HG03442 (cell line): ENCODE measurements around the gene KLK10.

Experiments
- ATAC-seq: cut with Tn5 transposase; IDR thresholded peaks from one replicate; pipeline ENCODE4 v1.9.1; 2021; ENCODE audit warnings: mild to moderate bottlenecking, moderate library complexity; ENCODE audit not compliant: unreplicated experiment

Gene KLK10

DNA sequence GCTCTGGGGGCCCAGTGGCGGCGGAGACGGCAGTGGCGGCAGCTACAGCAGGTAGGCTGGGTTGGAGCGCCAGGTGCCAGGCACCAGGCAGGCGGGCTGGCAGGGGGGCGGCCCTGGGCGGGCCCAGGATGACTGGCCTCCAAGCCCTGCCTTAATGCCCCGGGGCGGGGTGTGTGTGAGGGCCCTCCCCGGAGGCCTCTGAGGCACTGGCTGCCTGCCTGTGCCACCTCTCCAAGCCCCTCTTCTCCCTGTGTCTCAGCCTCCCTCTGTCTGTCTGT lies 7.0 kb upstream of the KLK10 start, which contains the start of gene KLK11:
TSS of gene KLK11 (minus strand) at position 63 of the 278 bp plus-strand sequence. CDS start 985 bp downstream, outside the sequence.
- no peak for ATAC-seq

DNA sequence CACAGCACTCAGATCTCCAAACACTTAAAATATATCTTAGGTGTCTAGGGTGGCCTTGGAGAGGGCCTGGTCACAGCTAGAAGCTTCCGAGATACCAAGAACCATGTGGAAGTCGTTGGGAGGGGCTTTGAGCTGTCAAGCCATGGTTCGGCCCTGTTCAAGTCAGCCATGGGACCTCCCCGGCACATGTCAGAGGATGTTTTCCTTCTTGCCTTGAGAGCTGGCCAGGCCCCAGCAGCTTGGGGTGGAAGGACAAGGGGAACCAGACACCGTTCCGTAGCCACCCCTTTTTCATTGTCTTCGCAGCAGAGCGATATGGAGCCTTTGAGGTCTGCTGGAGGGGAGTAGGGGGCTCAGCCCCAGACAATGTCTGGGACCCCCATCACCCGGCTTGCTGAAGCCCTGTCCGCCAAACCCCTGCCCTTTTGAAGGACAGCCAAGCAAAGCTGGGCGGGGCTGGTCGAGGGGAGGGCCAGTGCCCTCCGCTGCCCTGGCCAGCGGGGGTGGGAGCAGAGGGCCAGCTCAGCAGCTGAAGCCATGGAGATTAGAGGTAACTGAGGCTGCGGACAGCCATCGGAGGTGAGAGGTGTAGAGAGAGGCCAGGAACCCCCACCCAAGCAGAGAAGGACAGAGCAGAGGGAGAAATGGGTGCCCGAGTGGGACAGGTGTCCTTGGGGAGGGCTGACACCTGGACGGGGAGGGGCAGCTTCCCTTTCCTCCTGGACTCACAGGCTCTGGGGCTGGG lies 6.5 kb upstream of the KLK10 start:
- no peak for ATAC-seq

DNA sequence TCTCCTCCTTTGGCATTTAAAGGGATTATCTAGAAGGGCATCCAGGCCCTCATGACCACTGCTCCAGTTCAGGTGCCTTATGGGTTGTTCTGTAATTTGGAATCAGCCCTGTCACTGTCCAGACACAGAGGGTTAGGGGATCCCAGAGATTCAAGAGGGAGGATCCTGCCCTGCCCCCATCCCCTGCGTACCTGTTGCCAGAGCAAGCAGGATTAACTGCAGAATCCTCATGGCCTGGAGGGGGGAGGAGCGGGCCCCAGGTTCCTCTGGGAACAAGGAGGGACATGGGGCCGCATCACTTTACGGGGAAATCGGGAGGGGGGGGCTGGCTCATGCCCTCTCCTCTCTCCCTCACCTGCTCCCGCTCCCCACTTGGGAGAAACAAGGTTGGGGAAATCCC lies 5.9 kb upstream of the KLK10 start:
- no peak for ATAC-seq

DNA sequence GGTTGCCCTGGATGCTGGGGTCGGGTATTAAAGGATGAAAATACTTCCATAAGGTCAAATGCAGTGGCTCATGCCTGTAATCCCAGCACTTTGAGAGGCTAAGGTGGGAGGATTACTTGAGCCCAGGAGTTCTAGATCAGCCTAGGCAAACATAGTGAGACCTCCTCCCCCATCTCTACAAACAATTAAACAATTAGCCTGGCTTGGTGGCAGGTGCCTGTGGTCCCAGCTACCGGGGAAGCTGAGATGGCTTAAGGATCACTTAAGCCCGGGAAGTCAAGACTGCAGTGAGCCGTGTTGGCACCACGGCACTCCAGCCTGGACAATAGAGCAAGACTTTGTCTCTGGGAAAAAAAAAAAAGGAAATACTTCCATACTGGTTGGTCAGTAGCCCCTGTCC lies 5.4 kb upstream of the KLK10 start:
- ATAC-seq, result no peak

DNA sequence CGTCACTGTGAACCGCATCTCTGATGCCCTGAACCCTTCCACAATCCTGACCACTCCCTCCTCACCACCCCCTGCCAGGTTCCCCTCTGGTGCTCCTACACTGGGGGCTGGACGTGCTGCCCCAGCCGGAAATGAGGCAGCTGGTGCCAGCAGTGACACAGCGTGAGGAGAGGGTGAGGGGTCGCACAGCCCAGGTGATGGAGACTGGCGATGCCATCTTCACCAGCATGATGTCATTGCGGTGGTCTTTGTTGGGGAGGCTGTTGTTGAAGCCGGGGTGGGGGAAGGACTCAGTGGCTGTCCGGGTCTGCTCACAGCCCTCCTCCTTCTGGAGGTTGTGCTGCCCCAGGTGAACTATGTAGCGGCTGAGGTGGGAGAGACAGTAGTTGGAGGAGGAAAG lies 4.4 kb upstream of the KLK10 start:
- ATAC-seq, result no peak

DNA sequence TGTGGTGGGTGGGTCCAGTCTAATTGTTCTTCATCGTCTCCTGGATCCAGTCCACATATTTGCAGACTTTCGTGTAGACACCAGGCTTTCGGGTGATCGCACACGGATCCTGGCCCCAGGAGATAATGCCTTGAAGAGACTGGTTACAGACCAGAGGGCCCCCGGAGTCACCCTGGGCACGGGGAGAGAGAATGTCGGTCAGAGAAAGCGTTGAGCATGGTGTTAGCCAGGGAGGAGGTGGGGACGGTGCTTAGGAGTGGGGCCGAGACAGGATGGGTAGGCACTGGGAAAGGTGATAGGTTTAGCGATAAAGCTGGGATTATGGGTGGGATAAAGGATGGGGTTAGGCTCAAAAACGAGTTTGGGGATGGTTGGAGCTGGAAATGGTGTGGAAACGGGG lies 3.0 kb upstream of the KLK10 start:
- no peak for ATAC-seq

DNA sequence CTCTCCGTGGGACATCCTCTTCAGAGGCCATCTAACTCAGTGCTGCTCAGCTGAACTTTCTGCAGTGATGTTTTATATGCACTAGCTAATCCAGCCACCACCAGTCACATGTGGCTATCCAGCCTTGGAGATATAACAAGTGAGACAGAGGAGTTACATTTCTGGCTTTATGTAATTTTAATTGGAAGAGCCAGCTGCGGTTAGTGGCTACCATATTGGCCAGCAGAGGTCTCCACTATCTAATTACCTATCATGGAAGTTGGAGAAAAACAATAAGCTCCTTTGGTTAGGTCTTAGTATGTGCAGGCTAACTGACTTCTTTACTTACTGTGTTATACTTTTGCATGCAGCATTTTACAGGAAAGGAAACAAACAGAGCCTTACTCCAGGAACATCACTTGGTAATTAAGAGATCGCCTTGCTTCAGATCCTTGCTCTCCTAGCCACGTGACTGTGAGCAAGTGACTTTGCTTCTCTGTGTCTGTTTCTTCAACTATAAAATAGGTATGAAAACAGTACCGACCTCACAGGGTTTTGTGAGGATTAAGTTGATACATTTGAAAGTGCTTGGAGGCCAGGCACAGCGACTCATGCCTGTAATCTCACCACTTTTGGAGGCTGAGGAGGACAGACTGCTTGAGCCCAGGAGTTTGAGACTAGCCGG lies 1.6 kb upstream of the KLK10 start:
- no peak for ATAC-seq

DNA sequence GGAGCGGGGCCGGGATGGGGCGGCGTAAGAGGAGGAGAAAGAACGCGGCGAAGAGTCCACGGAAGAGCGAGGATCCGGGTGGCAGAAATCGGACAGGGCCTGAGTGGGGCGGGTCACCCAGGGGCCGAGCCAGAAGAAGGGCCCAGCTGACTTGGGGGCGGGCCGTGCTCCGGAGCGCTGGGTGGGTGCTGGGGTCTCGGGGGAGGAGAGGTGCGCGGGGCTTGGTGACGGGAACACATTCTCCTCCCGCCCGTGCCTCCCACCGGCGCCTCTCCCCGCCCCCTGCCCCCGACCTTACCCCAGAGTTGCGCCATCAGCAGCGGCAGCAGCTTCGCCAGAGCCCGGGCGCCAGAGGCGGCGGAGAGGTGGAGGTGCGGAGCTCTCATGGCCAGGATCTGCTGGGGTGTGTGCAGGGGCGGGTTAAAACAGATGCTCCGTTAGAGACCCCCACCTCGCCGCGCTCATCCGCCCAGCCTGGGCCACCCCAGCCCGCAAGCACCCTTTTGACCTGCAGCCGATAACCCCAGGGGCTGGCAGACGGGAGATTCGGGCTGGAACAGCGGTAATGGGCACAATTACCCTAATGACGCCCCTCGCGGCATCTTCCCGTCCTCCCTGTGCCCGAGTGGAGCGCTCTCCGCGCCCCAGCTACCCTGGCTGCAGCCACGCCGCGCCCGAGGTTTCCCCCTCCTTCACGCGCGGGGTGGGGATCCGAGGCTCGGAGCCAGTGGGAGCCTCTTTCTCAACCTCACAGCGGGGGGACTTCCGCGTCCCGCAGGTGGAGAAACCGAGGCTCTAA lies 565 bp downstream of the KLK10 start:
- ATAC-seq, result no peak

DNA sequence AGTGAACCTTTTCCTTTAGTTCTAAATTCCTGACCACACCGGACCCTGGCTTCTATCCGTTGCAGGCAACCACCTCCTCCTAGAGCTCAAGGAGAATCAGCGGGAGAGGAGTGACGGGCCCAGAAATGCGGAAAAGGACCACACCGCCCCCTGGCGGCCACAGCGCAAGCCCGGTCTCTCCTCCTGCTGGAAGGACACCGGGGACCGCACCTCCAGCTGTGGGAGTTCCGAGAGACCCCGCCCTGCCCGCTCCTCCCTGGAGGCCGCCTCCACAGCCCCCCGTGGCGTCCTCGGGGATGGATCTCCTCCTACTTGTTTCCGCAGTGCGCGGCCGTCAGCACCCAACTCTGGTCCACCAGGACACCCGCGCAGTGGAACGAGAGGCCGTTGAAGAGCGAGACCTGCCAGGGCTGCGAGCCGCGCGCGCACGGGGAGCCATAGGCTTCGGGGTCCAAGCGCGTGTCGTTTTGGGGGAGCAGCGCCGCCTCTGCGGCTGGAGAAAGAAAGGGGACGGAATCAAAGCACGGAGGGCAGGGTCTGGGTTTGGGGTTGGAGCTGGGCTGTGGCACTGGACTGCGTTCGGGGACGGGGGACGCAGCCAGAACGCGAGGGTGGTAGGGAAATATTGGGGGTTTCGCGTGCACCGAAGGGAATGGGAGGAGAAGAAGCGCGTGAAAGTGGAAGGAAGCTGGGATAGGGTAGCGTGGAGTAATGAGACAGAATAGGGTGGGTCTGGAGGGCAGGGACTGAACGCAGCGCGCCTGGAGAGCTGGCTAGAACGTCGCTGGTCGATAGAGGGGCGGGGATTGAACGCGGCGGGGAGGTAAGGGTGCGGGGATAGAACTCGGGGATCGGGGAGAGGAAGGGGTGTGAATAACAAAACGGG lies 2.5 kb downstream of the KLK10 start:
- no peak for ATAC-seq

DNA sequence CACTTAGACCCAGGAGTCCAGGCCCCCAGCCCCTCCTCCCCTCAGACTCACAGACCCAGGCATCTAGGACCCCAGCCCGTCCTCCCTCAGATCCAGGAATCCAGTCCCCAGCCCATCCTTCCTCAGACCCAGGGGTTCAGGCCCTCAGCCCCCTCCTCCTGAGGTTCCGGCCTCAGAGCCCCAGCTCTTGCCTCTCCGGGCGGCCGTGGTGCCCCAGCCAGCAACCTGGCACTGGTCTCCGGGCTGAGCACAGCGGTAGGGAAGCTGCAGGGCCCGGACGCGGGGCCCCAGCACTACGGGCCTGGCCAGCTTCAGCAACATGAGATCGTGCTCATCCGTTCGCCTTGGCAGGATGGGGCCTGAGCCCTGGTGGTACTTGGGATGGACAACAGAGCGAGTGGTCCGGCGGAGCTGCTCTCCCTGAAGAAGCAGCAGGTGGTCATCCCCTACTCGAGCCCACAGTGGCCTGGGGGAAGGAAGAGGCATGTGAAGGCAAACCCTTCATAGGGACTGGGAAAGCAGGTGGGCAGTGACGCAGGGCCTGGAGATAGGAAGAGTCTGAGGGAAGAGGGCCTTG lies 3.7 kb downstream of the KLK10 start:
- ATAC-seq, result no peak

DNA sequence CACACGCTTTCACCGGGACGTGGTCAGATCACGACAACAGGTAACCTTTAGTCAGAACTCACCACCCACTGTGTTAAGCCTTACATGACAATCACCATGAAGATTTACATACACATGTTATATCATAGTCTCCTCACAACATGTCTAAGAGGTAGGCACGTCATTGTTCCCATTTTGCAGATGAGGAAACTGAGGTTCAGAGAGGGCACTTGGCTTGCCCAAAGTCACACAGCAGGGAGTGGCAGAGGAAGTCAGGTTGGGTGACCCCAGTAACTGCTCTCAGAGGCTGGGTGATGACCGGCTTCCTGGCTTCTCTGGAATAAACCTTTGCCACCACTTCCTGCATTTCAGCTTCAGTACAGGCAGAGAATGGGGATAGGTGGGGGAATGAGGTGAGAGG lies 5.3 kb downstream of the KLK10 start:
- no peak for ATAC-seq

DNA sequence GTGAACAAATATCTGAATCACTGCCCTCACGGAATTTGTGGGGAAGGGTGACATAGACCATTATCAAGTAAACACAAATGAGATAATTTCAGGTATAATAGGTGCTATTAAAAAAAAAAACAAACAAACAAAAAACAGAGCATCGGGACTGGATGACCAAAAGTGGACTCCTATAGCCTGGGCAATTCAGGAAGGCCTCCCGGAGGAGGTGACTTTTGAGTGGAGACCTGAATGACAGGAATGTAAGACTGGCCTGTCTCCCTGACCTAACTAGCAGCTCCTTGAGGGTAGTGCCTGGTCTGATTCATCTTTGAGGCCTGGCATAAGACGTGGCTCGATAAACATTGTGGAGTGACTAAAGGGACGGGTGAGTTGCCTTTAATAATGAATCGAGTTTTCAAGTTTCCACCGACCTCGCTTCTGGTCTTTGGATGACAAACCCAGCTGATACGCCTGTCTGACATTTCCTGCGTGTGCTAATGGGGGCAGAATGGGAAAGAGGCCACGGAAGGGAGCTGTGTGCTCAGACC lies 6.8 kb downstream of the KLK10 start:
- ATAC-seq, result no peak

DNA sequence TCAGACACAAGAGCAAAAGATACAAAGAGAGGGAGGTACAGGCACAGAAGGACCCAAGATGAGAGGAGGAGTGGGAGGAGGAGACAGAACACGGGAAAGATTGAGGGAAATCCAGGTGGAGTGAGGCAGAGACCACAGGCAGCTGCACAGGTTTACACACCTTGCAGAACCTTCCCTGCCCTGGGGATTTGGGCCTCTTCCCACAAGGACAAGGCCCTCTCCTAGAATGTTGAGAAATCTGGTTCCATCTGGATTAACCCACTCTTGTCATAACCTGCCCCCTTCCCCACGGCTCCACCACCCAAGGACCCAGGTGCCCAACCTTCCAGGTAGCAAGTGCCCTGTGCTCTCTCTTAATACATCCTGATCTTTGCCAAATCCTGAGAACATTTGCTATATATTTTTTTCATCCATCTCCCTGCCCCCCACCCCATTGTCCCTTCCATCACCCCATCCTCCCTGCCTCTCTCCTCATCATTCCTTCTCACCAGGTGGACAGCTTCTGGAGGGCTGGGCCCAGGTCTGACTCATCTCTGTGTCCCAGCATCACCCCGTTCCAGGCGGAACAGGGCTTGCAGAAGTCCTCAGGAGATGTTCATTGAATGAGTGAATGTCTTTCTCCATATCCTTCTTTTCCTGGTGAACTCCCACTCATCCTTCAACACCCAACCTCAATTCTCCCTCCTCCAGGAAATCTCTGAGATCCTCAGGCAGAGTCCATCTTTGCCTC lies 9.3 kb downstream of the KLK10 start:
- no peak for ATAC-seq

DNA sequence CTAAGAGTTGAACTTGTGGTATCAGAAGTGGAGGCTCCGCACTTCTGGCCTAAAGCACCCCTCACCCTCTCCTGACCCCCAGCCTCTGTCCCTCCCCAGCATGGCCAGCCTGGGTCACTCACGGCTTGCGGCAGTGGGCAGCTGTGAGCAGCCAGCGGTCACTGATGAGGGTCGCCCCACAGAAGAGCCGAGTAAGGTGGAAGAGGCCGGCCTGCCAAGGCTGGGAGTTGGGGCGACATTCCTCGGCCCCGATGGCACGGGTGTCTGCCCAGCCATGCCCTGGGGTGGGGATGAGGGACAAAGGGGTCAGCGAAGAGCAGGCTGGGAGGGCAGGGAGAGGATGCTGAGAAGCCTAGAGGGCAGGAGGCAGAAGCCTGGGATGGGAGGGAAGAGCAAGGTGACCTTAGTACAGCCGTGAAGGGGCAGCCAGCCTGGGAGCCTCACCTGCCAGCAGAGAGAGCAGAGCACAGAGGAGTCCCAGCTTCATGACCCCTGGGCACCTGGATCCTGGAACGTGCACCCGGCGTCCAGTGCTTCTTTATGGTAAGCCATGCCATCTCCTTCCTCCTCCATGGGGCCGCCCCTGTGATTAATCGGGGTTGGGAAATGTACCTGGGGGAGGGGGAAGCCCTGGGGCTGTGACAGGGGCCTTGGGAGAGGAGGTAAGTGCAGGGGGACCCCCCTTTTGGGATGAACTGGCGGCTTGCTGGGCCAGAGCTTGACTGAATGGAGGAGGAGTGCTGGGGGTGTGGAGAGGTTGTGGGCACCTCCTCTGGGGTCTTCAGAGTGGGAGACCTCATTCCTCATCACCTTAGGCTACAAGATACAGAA lies 10.2 kb downstream of the KLK10 start:
- ATAC-seq, result no peak

DNA sequence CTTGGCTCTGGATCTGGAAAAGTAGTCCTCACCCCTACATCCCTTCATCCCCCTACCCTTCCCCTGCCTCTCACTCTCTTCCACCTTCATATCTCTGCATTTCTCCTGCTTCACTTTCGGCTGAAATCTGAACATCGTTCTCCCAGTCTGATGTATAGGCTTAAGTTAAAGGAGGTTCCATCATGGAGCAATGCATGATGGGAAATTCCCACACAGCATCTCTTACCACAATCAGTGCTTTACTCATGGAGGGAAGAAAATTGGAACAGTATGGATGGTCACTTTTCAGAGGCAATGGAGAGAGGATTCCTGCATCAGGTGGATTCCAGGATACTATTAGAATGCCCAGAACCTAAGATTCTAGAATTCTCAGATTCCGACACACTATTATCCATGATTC lies 12.0 kb downstream of the KLK10 start:
- ATAC-seq, result no peak

DNA sequence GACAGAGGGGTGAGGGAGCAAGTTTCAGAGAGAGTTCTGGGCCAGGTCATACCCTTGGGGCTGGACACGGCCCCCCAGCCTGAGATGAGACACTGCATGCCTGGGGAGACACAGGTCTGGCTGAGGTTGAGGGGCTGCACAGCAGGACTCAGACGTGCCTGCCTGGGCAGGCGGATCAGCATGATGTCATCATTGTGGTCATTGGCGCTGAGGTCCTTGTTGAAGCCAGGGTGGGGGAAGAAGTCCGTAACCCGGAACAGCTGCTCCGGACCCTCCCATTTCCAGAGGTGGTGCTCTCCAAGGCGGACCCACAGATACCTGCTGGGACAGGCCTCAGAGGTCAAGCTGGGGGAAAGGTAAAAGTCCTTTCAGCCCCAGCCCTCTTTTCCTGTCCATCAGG lies 13.1 kb downstream of the KLK10 start:
- ATAC-seq, result no peak

DNA sequence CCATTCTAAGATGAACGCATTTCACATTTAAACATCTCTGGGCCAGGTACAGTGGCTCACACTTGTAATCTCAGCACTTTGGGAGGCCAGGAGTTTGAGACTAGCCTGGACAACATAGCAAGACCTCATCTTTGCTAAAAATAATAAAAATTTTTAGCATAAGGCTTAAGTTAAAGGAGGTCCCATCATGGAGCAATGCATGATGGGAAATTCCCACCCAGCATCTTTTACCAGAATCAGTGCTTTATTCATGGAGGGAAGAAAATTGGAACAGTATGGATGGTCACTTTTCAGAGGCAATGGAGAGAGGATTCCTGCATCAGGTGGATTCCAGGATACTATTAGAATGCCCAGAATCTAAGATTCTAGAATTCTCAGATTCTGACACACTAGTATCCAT lies 14.3 kb downstream of the KLK10 start:
- ATAC-seq, result no peak

DNA sequence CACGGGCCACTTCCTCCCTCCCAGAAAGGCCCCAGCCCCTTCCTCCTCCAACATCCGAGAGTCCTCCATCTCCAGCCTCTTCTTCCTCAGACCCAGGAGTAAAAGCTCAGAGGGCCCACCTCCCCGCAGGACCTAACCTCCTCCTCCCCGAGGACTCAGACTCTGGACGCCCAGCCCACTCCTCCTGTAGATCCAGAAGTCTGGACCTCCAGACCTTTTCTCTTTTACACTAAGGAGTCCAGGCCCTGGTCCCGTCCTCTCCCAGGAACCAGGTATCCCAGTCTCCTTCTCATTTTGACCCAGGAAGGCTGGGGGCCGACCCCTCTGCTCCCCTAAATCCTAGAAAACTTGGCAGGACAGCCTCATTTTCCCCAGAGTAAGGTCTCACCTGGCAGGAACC lies 16.2 kb downstream of the KLK10 start:
- ATAC-seq, result no peak
